PFSK-1 (cell line): ENCODE results near the gene VPS41.

ENCODE experiments used
- FOXP2 ChIP-seq: optimal IDR thresholded peaks from 2 replicates; pipeline ENCODE3; 2011; ENCODE audit warnings: borderline replicate concordance, control low read depth, inconsistent platforms; ENCODE audit not compliant: insufficient read depth; ENCODE audit errors: extremely low read length, extremely low read depth
- POLR2AphosphoS5 ChIP-seq: IDR thresholded peaks from 2 replicates; pipeline ENCODE4 v1.6.1; 2012; ENCODE audit warnings: low read depth, mild to moderate bottlenecking, control low read depth, low read length, moderate library complexity
- REST ChIP-seq, 2 experiments: IDR thresholded peaks; 2 replicates each; pipeline versions ENCODE4 v1.6.1 to v1.8.0; 2011 to 2012; ENCODE audit warnings: low read depth in 2 of 2, low read length in 2 of 2, control low read depth in 1 of 2, inconsistent platforms in 1 of 2, mild to moderate bottlenecking in 1 of 2, moderate library complexity in 1 of 2; ENCODE audit not compliant: insufficient read depth in 1 of 2
- SIN3A ChIP-seq: IDR thresholded peaks from 2 replicates; pipeline ENCODE4 v1.6.1; 2012; ENCODE audit warnings: mild to moderate bottlenecking, low read length, moderate library complexity, borderline replicate concordance; ENCODE audit not compliant: insufficient read depth
- TAF1 ChIP-seq: IDR thresholded peaks from 2 replicates; pipeline ENCODE4 v1.6.1; 2012; ENCODE audit warnings: low read length, control low read depth, borderline replicate concordance; ENCODE audit not compliant: insufficient read depth

GRCh38 chr7:38723327-38723726 is 185.7 kb downstream of the VPS41 start:
- no peak for TF ChIP-seq TAF1
- no peak for TF ChIP-seq POLR2AphosphoS5
- no peak for TF ChIP-seq FOXP2
- no peak for TF ChIP-seq REST (IDR thresholded peaks at IDR 0.05; ENCODE audit: insufficient read depth in 1 of 2, low read depth in 2 of 2, low read length in 2 of 2)
- TF ChIP-seq SIN3A, result no peak
